GM21526 (cell line): ENCODE results near the gene MTO1.
"Not testable (repeated sequence)": the region's sequence is repeated elsewhere in the genome, so short reads cannot be mapped to it uniquely, and the experiment has no call there.

Experiments used
- ATAC-seq: cut with Tn5 transposase; IDR thresholded peaks from one replicate; pipeline ENCODE4 v1.9.1; 2021; ENCODE audit warnings: moderate library complexity; ENCODE audit not compliant: unreplicated experiment, low FRiP score

Gene MTO1

GRCh38 chr6:73523434-73524123, 62.0 kb downstream of the MTO1 start:
- ATAC-seq, result peak; percentile 52

- ATAC-seq, result no peak
Observed at GRCh38 chr6:73525546-73526330, 64.2 kb downstream of the MTO1 start.

- ATAC-seq, result no peak
Observed at GRCh38 chr6:73528897-73529296, 67.4 kb downstream of the MTO1 start.

GRCh38 chr6:73532293-73532692, 70.8 kb downstream of the MTO1 start:
- ATAC-seq, result no peak

GRCh38 chr6:73534628-73535027, 73.1 kb downstream of the MTO1 start:
- no peak for ATAC-seq

GRCh38 chr6:73537677-73538076, 76.1 kb downstream of the MTO1 start:
- ATAC-seq, result no peak

GRCh38 chr6:73538116-73538779, 76.7 kb downstream of the MTO1 start:
- no peak for ATAC-seq

GRCh38 chr6:73542481-73542880, 80.9 kb downstream of the MTO1 start:
- not testable (repeated sequence) for ATAC-seq

- ATAC-seq, result no peak
Observed at GRCh38 chr6:73542891-73543290, 81.4 kb downstream of the MTO1 start.

- ATAC-seq, result no peak
Observed at GRCh38 chr6:73547036-73547435, 85.5 kb downstream of the MTO1 start.

- ATAC-seq, result no peak
Observed at GRCh38 chr6:73548458-73549446, 87.2 kb downstream of the MTO1 start.

GRCh38 chr6:73551115-73551514, 89.6 kb downstream of the MTO1 start:
- not testable (repeated sequence) for ATAC-seq

- ATAC-seq, result not testable (repeated sequence)
Observed at GRCh38 chr6:73555380-73555949, 93.9 kb downstream of the MTO1 start.

- ATAC-seq, result no peak
Observed at GRCh38 chr6:73556836-73557235, 95.3 kb downstream of the MTO1 start.
